ENCODE data around the gene VPS13A. TPM values are rescaled to one million over a fixed set of nuclear protein-coding genes. Genes with fewer than 3 reads are reported as not detected.

Gene VPS13A
- total RNA-seq, 1 donor from 2014 or later: 18.8 TPM

DNA sequence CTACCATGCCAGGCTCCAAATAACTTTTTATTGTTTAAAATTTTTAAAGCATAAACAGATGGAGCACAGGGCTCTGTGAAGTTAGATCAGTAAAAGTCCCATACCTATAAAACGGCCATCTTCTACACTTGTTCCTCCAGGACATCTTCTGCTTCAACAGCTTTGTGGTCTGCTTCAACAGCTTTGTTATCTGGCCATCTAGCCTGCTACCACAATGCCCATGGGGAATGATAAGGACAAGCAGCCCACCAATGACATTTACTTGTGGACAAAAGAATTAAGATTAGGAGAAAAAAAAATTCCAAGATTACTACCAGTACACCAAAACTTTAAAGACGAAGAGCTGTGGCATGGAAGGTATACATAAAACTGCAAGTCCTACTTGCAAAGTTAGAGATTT lies 2.2 kb upstream of the VPS13A start:
- TF ChIP-seq, protein P1, sequence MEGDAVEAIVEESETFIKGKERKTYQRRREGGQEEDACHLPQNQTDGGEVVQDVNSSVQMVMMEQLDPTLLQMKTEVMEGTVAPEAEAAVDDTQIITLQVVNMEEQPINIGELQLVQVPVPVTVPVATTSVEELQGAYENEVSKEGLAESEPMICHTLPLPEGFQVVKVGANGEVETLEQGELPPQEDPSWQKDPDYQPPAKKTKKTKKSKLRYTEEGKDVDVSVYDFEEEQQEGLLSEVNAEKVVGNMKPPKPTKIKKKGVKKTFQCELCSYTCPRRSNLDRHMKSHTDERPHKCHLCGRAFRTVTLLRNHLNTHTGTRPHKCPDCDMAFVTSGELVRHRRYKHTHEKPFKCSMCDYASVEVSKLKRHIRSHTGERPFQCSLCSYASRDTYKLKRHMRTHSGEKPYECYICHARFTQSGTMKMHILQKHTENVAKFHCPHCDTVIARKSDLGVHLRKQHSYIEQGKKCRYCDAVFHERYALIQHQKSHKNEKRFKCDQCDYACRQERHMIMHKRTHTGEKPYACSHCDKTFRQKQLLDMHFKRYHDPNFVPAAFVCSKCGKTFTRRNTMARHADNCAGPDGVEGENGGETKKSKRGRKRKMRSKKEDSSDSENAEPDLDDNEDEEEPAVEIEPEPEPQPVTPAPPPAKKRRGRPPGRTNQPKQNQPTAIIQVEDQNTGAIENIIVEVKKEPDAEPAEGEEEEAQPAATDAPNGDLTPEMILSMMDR (IDR thresholded peaks at IDR 0.05): no peak
- no peak overlapping the region for H3K4me3 ChIP-seq
- H3K9me3 ChIP-seq: no peaks in the 10 kb centered on the region
- H3K36me3 ChIP-seq: no peaks in the 10 kb centered on the region
- H3K27ac ChIP-seq: no peak overlapping the region
- H3K27me3 ChIP-seq: no peaks in the 10 kb centered on the region
- intact Hi-C loops (cut with DNase I): loop anchor here (10.0 kb wide), 4 partner anchors 560 to 1280 kb away; partner anchors contain the start of genes CEP78, GNAQ and PCSK5
- peaks cover 0 to 13% of the 10 kb centered on the region in 2 donors for H3K4me1 ChIP-seq
- no peak for DNase-seq (ENCODE audit: low spot score in 2 of 2)

DNA sequence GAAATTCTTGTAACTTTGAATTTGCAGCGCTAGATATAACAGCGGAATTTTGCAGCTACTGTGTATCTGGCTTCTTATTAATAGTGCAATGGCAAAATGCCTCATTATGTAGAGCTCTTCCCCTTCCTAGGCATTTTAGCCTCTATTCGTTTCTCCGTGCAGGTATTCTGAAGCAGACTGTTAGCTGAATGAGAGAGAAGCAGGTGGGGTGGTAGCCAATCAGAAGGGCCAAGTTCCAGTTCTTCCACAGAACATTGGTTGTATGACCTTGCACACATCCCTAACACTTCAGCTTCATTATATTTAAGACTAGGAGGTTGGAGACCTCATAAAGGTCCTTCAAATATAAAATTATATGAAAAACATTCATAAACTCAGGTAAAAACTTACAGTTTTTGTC lies 1.2 kb upstream of the VPS13A start:
- DNase-seq (ENCODE audit: low spot score in 2 of 2): no peak
- H3K9me3 ChIP-seq: no peaks in the 10 kb centered on the region
- H3K4me1 ChIP-seq: peaks cover 0 to 15% of the 10 kb centered on the region in 2 donors
- no peak overlapping the region for H3K4me3 ChIP-seq
- intact Hi-C loops (cut with DNase I): loop anchor here (2.0 to 10.0 kb wide), 5 partner anchors 41 to 1281 kb away; partner anchors contain the start of genes CEP78, GNAQ and PCSK5
- H3K27me3 ChIP-seq: no peaks in the 10 kb centered on the region
- H3K27ac ChIP-seq: peak overlapping the region; percentile 78 to 90
- H3K36me3 ChIP-seq: no peaks in the 10 kb centered on the region
- TF ChIP-seq, protein P1 (IDR thresholded peaks at IDR 0.05): no peak

DNA sequence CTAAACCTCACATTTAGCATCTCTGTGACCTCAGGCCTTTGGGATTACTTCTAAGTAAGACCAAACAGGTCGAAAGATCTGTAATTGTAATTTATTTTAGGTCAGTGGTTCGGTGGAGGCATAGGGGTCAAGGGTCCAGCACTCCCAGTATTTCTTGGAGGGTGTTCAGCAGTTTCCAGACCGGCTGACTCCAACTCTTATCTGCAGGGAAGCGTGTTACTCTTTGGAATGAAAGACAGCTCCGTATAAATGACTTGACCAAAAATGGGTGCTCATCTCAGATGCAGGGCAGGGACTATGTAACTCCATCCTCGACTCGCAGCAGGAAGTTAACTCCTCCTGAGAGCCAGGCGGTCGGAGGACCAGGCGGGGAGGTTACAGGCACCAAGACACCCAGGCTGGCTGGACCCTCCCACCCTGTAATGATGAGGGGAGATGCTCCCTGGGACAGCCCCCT lies 620 bp upstream of the VPS13A start:
- TF ChIP-seq, protein P1 (IDR thresholded peaks at IDR 0.05): no peak
- Histone ChIP-seq H3K9me3 (no peaks in the 10 kb centered on the region), H3K36me3 (no peaks in the 10 kb centered on the region), H3K4me3 (peak overlapping the region; percentile 64 to 90), H3K27ac (peak overlapping the region; percentile 78 to 90), H3K4me1 (peaks cover 0 to 15% of the 10 kb centered on the region in 2 donors), H3K27me3 (no peaks in the 10 kb centered on the region)
- intact Hi-C loops (cut with DNase I): loop anchor here (2.0 to 10.0 kb wide), 5 partner anchors 40 to 1282 kb away; partner anchors contain the start of genes CEP78, GNAQ and PCSK5
- no peak for DNase-seq (ENCODE audit: low spot score in 2 of 2)

DNA sequence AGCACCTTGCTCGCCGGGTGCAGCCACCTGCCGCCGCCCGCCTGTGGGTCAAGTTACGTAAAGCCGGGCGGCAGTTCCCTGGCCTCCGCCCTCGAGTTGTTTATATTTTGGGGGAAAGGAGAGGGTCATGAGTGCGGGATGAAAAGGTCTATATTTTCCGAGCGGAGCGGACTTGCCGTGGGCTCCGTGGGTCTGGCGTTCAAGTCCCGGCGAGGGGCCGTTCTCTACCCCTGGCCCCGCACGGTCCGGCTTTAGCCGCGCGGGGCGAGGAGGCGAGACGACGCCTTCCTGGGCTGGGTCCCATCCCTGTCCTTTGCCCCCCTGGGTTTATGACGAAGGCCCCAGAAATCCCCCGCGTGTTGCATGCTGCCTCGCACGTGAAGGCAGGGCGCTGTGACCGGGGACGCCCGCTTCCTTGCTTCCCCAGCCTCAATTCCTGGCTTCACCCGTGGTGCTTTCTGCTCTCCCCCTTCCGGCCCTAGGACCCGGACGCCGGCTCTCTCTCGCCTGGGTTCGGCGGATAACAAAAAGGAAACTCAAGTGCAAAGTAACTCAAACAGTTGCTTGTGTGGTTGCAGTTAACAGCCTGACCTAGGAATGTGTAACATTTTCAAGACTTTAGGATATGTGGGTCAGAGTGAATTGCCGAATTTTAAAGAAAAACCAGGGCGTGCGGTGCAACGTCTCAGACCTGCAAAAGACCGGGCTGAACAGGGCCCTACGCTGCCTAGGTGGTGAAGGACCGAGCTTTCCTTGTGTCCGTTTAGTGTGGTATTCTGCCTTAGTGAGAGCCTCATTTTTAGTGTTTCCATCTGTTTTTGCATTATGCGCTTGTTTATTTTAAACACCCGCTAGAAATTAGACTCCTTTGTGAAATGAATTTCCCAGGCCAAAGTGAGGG lies 810 bp downstream of the VPS13A start:
- Histone ChIP-seq H3K4me3 (peak overlapping the region; percentile 64 to 90), H3K36me3 (no peaks in the 10 kb centered on the region), H3K27ac (peak overlapping the region; percentile 78 to 90), H3K27me3 (no peaks in the 10 kb centered on the region), H3K9me3 (no peaks in the 10 kb centered on the region), H3K4me1 (peaks cover 0 to 15% of the 10 kb centered on the region in 2 donors)
- DNase-seq (ENCODE audit: low spot score in 2 of 2): peak in 1 of 2 donors; percentile 74
- TF ChIP-seq, protein P1 (IDR thresholded peaks at IDR 0.05): no peak
- intact Hi-C loops (cut with DNase I): loop anchor here (2.0 to 10.0 kb wide), 5 partner anchors 39 to 1283 kb away; partner anchors contain the start of genes CEP78, GNAQ and PCSK5

DNA sequence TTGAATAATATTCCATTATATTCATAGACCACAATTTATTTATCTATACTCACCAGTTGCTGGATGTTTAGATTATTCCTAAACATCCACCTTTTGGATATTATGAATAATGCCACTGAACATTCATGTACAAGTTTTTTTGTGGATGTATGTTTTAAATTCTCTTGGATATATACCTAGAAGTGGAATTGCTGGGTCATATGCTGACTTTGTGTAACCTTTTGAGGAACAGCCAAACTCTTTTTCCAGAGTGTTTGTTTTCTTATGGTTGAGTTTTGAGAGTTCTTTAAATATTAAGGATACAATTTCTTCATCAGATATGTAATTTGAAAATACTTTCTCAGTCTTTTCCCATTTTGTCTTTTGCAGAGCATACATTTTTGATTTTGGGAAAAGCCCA lies 2.7 kb downstream of the VPS13A start:
- DNase-seq (ENCODE audit: low spot score in 2 of 2): no peak
- no peak overlapping the region for H3K4me3 ChIP-seq
- TF ChIP-seq, protein P1 (IDR thresholded peaks at IDR 0.05): no peak
- H3K9me3 ChIP-seq: no peaks in the 10 kb centered on the region
- H3K36me3 ChIP-seq: no peaks in the 10 kb centered on the region
- no peak overlapping the region for H3K27ac ChIP-seq
- H3K27me3 ChIP-seq: no peaks in the 10 kb centered on the region
- H3K4me1 ChIP-seq: peaks cover 0 to 15% of the 10 kb centered on the region in 2 donors
- intact Hi-C loops (cut with DNase I): no loop called here

Measured in ascending aorta (tissue), 2 donors.